Mononuclear cell (primary cell): ENCODE data around the gene LRFN2. TPM values are rescaled to one million over a fixed set of nuclear protein-coding genes. Genes with fewer than 3 reads are reported as not detected.

Experiments
- H3K27me3 ChIP-seq: 2 replicates; pipeline ENCODE4 v1.6.0; 2011; ENCODE audit warnings: low read length, control low read depth; ENCODE audit not compliant: insufficient read depth
- H3K4me1 ChIP-seq: 2 replicates; pipeline ENCODE4 v1.5.1; 2011; ENCODE audit warnings: mild to moderate bottlenecking, low read length, control low read depth; ENCODE audit not compliant: insufficient read depth
- H3K4me3 ChIP-seq: 2 replicates; pipeline ENCODE4 v1.5.1; 2011; ENCODE audit warnings: mild to moderate bottlenecking, low read length, moderate library complexity
- H3K9me3 ChIP-seq: 2 replicates; pipeline ENCODE4 v1.5.1; 2011; ENCODE audit warnings: low read depth, mild to moderate bottlenecking, control low read depth, low read length
- total RNA-seq: library from RNA; depleted of rRNA; stranded (reverse); fragments of >200 nt; gene quantifications from one replicate; pipeline ENCODE4 v1.2.3, GENCODE V29; 2012

LRFN2 gene
- total RNA-seq, 1 donor: 0.21 TPM

DNA sequence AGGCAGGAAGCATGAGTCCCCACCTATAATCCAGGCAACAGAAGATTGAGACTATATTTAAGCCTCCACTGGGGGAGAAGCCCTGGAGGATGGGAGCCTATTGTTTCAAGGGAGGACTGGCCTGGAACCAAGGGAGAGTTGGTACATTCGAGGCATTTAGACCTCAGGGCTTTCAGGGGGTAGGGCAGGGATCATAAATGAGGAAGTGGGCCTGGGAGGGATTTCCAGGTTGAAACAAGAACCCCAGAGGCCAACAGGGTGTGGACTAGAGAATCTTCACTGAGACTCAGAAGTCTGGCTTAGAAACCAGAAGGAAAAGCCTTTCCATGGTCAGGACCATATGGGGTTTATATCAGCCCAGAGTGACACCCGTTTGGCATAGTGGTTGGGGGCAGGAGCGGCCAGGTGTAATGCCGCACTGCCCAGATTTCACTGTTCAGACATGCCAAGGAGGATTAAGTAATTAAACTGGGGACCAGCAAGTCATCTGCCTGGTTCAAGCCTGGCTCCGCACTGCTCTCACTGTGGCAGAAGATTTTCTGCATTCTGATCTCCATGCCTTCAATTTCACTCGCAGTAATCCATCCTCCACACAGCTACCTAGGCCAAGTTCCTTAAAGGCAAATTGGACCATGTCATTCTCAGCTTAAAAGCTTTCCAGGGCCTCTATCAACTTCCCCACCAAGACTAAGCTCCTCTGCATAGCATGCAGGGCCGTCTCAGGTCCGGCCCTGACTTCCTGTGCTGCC is 17.8 kb downstream of the LRFN2 start:
- Histone ChIP-seq H3K9me3 (no peaks in the 10 kb centered on the region), H3K27me3 (no peaks in the 10 kb centered on the region), H3K4me1 (no peaks in the 10 kb centered on the region), H3K4me3 (no peak overlapping the region)

DNA sequence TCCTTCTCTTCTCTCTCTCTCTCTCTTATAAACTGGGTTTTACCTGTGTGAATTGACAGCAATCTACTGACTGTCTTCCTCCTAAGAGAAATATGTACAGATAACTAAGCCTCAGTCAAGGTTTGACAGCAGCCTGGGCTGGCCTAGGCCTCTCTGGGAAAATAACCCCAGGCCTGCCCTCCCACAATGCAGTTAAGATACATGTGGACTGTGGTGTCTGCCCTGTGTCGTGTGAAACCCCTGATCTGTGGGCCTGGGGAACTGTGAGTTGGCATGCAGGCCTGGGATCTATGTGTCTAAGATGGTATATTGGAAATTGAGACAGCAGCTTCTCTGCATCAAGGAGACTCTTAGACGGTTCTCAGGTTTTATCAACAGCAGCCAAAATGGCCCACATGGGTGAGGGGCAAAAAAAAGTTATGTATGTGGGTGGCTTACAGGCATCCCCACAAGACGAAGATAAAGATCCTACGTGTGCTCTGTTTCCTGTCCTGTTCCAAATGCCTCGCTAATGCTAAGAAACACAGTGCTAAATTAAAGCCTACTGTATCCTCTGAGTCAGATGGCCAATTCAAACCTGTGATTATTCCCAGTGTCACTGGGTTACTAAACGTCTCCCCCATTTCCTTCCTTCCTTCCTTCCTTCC is 19.0 kb downstream of the LRFN2 start:
- Histone ChIP-seq H3K9me3 (no peaks in the 10 kb centered on the region), H3K4me1 (no peaks in the 10 kb centered on the region), H3K27me3 (no peaks in the 10 kb centered on the region), H3K4me3 (no peak overlapping the region)

DNA sequence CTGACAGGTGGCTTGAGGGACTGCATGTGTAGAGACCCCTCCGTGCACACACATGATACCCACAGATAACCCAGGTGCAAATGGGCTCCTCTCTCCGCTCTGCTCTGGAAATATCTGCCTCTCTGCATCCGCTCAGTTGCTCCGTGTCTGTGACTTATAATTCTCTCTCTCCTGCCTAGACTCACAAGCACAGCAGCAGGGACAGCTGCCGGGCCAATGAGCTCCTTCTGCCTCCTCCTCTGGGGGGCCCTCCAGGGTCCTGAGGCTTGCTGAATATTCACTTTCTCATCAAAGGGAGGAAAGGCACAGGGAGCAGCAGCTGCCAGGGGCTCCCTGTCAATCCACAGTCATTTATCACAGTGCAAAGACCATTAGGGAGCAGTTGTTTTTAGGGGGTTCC is 24.1 kb downstream of the LRFN2 start:
- H3K9me3 ChIP-seq: no peaks in the 10 kb centered on the region
- no peak overlapping the region for H3K4me3 ChIP-seq
- H3K27me3 ChIP-seq: no peaks in the 10 kb centered on the region
- no peaks in the 10 kb centered on the region for H3K4me1 ChIP-seq

DNA sequence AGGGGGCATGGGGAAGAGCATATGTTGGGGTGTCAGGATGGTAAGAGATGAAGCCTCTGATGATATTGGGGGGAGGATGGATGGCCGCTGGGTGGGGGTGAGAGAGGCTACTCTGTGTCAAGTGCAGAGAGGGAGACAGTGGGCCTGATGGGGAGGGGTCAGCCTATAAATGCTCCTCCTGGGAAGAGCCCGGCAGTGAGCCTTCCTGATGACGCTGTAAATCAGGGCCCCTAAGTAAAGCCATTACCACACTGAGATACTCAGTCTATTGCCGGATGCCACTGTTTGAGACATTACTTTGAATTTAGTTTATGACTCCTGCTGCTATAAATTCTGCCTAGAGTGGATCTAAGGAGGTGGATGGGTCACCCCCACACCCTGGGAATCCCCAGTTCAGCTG is 28.1 kb downstream of the LRFN2 start:
- H3K4me3 ChIP-seq: no peak overlapping the region

DNA sequence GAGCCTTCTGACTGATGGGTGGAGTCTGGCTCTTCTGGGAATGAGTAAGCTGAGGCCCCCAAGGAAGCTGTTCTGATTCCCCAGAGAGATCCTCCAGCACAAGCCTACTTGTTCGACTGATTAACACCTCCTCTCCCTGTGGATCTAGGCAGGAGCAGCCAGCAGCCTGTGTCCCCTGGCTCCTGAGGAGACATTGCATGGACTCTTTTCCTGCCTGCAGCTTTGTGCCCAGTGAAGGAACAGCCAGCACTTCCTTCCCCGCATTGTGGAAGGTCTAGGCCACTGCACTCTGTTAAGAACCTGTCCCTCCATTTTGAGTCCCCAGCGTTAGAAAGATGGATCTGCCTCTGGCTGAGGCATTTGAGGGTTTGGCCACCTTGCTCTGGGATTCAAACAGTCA is 29.1 kb downstream of the LRFN2 start:
- H3K4me1 ChIP-seq: no peaks in the 10 kb centered on the region
- no peaks in the 10 kb centered on the region for H3K9me3 ChIP-seq
- no peaks in the 10 kb centered on the region for H3K27me3 ChIP-seq
- H3K4me3 ChIP-seq: no peak overlapping the region

More for the DNA sequence above, 28.1 kb downstream of the LRFN2 start:
- Histone ChIP-seq H3K4me1 (no peaks in the 10 kb centered on the region), H3K27me3 (no peaks in the 10 kb centered on the region), H3K9me3 (no peaks in the 10 kb centered on the region)

DNA sequence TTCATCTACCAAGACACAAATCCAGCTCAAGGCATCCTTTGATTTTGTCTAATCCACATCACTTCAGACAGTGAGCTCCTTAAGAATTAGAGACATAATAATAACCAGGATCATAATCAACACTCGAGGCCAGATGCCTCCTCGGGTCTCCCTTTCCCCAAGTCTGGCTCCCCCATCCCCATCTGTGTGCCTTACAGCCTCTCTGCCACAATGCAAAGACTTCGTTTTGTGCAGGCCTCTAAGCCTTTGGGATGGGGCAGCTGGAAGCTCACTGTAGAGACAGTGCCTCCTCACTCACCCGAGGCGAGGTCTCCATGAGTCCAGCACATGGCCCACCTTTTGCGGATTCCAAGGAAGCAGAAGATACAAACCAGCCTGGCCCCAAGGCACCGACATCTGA is 30.3 kb downstream of the LRFN2 start:
- no peaks in the 10 kb centered on the region for H3K4me1 ChIP-seq
- no peaks in the 10 kb centered on the region for H3K9me3 ChIP-seq
- no peak overlapping the region for H3K4me3 ChIP-seq
- no peaks in the 10 kb centered on the region for H3K27me3 ChIP-seq

DNA sequence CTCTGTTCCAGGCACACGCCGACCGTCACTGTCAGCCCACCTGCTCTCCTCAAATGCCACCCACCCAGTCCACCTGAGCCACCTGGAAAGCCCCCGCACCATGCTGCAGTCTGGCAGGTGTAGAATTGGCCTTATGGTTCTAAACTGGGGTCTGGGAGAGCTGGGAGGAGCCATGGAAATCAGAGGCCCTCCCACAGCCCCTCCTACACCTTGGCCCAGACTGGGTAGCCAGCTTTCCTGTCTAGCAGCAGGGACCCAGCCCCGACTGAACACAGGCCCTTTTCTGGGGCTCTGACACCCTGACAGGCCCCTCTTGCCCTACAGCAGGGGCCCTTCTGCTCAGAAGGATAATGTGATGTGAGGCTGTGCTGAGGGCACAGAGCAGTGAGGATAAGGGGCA is 31.1 kb downstream of the LRFN2 start:
- H3K27me3 ChIP-seq: no peaks in the 10 kb centered on the region
- no peak overlapping the region for H3K4me3 ChIP-seq
- H3K9me3 ChIP-seq: no peaks in the 10 kb centered on the region
- no peaks in the 10 kb centered on the region for H3K4me1 ChIP-seq

DNA sequence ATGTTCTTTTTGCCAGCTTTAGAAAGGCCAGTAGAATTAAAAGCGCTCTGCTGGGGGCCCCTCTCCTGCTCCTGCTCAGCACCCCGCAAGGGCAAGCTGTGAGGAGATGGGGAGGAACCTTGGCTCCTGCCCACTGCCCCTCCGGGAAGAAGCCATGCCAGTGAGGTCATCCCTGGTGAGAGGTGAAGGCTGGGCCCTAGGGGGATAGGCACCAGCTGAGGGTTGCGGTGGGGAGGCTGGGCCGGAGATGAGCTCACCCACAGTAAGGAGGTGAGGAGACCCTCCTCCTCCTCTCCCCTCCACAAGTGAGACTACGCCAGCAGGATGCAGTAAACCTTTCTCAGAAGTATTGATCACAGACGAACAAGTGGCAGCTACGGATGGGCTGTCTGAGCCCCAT is 32.1 kb downstream of the LRFN2 start:
- no peaks in the 10 kb centered on the region for H3K4me1 ChIP-seq
- H3K27me3 ChIP-seq: no peaks in the 10 kb centered on the region
- H3K9me3 ChIP-seq: no peaks in the 10 kb centered on the region

DNA sequence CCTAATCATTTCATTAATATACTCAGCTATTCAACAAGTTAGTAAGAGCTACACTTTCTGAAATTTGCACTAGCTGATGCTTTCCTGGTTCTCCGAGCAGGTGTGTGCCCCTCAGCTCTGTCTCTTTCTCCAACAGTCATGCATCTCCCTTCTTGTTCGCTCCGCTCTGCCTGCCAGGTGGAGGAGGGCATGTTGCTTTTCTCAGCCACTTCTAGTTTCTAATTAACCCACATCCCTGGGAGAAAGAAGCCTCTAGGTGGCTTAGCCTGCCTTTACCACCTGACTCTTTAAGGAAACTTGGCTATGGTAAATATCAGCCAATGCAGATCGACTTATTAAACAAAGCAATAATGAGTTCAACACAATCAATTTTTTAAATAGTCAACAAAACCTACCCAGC is 34.2 kb downstream of the LRFN2 start:
- H3K9me3 ChIP-seq: no peaks in the 10 kb centered on the region
- H3K27me3 ChIP-seq: no peaks in the 10 kb centered on the region
- no peaks in the 10 kb centered on the region for H3K4me1 ChIP-seq
- no peak overlapping the region for H3K4me3 ChIP-seq

More for the DNA sequence above, 32.1 kb downstream of the LRFN2 start:
- no peak overlapping the region for H3K4me3 ChIP-seq

DNA sequence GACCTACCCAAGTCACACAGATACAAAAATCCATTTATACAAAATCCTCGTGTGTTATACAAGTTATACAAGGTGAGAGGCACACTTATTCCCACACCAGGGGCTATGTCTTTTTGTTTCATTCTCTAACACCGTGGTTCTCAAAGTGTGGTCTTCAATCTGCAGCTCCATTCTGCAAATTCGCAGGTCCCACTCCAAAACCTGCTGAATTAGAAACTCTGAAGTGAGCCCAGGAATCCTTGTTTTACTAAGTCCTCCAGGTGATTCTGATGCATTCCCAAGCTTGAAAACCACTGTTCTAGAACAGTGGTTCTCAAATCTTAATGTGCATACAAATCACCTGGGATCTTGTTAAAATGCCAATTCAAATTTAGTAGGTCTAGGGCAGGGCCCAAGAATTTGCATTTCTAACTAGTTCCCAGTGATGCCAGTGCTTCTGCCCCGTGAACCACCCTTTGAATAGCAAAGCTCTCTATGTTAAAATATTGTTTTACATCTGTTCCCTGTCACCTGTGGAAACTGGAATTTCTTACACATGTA is 35.1 kb downstream of the LRFN2 start:
- no peak overlapping the region for H3K4me3 ChIP-seq
- H3K27me3 ChIP-seq: no peaks in the 10 kb centered on the region
- no peaks in the 10 kb centered on the region for H3K9me3 ChIP-seq
- H3K4me1 ChIP-seq: no peaks in the 10 kb centered on the region

DNA sequence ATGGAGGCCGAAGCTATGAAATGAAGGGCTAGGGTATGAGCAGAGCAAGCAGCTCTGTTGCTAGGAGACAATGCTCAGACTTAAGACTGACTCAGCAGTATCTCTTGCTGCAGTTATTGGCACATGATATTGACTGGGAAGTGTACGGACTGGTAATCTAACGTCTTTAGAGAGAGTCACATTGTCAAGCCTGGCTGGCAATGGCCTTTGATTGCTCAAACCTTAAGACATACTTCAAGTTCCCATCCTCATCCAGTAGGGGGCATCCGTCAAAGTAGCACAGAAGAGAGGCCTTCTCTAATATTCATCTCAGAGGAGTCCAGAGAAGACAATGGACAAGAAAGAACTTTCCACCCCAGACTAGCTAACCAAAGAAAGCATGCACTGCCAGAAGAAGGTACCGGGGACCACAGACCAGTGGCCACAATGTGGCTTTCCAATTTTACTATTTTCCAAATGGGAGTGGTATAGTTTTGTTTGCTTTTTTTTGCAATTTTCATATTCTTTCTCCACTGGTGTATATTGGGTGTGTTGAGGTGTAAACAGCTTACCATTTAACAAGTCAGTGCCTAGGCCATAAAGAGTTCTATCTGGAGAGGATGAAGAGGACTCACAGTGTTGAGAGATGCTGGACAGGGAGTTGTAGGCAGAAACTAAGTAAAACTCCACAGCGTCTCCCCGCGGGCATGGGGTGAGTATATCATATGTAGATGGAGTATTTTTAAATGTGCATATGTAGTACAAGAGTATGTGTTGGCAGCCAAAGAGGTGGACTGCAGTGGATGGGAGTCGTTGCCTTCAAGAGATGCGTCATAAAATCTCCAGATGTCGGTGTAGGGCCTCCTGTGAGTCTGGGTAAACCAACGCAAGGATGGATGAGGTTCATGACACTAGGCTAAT is 36.7 kb downstream of the LRFN2 start:
- Histone ChIP-seq H3K9me3 (no peaks in the 10 kb centered on the region), H3K27me3 (no peaks in the 10 kb centered on the region), H3K4me1 (no peaks in the 10 kb centered on the region), H3K4me3 (no peak overlapping the region)

DNA sequence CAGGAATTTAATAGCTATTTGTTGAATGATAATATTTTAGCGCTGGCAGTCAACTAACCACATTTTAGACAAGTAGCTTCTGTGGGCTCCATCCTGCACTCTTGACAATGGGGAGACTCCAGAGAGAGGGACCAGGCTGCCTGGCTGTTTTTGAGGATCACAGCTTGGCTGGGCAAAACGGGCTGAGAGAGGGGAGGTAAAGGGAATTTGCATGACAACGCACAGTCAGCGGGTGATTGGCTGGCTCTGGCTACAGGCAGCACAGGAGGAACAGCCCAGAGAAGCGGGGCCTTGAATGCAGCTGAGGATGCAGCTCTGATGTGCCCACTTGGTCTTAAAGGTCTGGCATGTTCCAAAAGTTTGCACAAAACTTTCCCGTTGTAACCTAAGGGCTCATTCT is 41.2 kb downstream of the LRFN2 start:
- Histone ChIP-seq H3K4me1 (no peaks in the 10 kb centered on the region), H3K4me3 (no peak overlapping the region), H3K9me3 (no peaks in the 10 kb centered on the region), H3K27me3 (no peaks in the 10 kb centered on the region)

DNA sequence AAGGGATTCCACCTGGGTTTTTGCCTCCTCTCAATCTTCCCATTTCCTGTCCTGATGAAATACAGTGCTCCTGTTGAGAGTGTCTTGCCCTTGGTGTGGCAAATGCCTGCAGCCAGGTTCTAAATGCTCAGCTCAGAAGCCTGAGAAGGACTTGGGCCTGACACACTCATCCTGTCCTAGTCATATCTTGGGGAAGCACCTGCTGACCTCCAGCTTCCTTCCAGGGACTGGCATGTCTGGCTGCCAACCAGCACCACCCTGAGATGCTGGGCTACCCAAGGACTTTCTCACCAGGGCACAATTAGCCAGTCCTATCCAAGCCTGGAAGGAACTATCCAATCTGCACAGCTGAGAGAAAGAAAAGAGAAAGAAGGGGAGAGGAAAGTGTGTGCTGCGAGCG is 43.4 kb downstream of the LRFN2 start:
- Histone ChIP-seq H3K9me3 (no peaks in the 10 kb centered on the region), H3K4me3 (no peak overlapping the region), H3K4me1 (no peaks in the 10 kb centered on the region), H3K27me3 (no peaks in the 10 kb centered on the region)

DNA sequence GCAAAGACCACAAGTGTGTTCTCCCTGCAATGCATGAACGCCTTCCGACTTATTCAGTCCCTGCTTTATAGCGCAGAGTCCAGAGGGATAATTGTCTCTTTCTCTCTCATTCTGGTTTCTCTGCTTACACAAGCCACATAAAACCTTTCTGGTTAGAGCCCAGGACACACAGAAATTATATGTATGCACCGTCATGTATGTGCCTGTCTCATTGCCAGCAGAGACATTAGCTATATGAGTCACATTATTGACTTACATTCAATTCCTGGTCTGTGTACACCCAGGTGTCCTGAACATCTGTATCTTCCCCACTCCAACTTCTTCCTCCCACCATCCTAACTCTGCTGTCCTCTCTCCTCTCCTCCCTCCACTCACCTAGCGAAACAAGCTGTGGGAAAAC is 44.0 kb downstream of the LRFN2 start:
- no peaks in the 10 kb centered on the region for H3K4me1 ChIP-seq
- H3K9me3 ChIP-seq: no peaks in the 10 kb centered on the region
- H3K4me3 ChIP-seq: no peak overlapping the region
- no peaks in the 10 kb centered on the region for H3K27me3 ChIP-seq

DNA sequence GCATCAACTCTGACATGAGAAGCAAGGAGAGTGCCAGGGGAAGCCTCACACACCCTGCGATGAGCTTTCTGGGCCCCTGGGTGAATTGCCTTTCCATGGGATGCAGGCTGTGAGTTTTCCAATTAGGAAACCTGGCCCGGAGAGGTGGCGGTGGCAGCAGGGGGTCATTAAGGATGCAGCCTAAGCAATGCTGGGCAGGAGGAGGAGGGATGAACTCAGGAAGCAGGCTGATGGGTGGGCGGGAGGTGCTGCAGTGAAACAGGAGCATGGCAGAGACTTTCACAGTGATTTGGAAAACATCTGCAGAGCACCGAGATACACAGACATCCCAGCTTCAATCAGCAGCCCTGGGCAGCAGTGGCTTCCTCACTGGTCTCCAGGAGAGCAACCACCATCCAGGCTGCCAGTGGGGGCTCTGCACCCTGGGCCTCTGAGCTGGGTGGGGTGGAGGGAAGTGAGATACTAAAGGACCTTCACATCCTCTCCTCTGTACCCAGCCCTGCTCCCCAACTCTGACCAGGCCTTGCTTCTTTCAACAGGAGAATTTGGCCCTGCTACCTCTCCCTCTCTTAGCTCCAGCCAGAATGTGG is 44.9 kb downstream of the LRFN2 start:
- H3K4me3 ChIP-seq: no peak overlapping the region

More for the DNA sequence above, 44.9 kb downstream of the LRFN2 start:
- H3K9me3 ChIP-seq: no peaks in the 10 kb centered on the region
- no peaks in the 10 kb centered on the region for H3K4me1 ChIP-seq
- no peaks in the 10 kb centered on the region for H3K27me3 ChIP-seq
